Activated naive CD8-positive, alpha-beta T cell (primary cell): ENCODE results near the gene NTRK3.

Source experiments
- H3K27ac Mint-ChIP-seq: one replicate; pipeline ENCODE4 v1.8.0; 2021; ENCODE audit warnings: mixed read lengths
- H3K27me3 Mint-ChIP-seq: one replicate; pipeline ENCODE4 v1.8.0; 2021; ENCODE audit warnings: mixed read lengths
- H3K36me3 Mint-ChIP-seq: one replicate; pipeline ENCODE4 v1.8.0; 2021; ENCODE audit warnings: mixed read lengths
- H3K4me1 Mint-ChIP-seq: one replicate; pipeline ENCODE4 v1.8.0; 2021; ENCODE audit warnings: low read depth, mixed read lengths
- H3K4me3 Mint-ChIP-seq: one replicate; pipeline ENCODE4 v1.8.0; 2021; ENCODE audit warnings: mild to moderate bottlenecking, mixed read lengths
- H3K9me3 Mint-ChIP-seq: one replicate; pipeline ENCODE4 v1.8.0; 2021; ENCODE audit warnings: low read depth, mixed read lengths

Gene NTRK3

GRCh38 chr15:87959080-87959479 lies 297.5 kb downstream of the NTRK3 start:
- Mint-ChIP-seq H3K9me3 (no peaks in the 10 kb centered on the region), H3K4me1 (no peaks in the 10 kb centered on the region), H3K27me3 (peaks cover 2% of the 10 kb centered on the region)

DNA sequence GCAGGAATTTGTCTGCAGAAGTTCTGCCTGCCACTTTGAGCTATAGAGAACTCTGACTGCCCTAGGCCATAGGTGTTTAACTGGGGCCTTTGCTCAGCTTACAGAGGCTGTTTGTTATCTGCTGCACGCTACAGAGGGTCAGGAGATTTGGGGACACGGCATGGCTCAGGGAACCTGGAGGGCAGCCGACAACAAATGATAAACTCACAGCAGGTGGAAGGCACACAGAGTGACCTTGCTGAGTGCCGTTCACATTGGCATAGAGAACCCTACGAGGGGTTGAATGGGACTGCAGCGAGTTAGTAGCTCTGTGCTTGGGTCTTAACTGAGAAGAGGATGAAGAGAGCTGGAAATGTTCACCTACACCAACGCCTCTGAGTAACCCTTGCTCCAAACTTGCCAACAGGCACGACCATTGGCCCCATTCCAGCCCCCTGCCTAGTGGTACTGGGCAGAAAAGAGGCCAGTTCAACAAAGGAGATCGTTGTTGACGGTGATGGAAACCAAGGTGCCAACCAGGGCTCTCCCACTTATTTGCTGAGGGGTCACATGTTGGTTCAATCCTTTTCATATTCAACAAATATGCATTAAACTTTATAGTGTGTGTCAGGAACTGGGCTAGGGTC lies 301.1 kb downstream of the NTRK3 start:
- no peak overlapping the region for H3K27ac Mint-ChIP-seq
- H3K9me3 Mint-ChIP-seq: no peaks in the 10 kb centered on the region
- H3K36me3 Mint-ChIP-seq: no peaks in the 10 kb centered on the region
- no peak overlapping the region for H3K4me3 Mint-ChIP-seq
- no peaks in the 10 kb centered on the region for H3K27me3 Mint-ChIP-seq
- no peaks in the 10 kb centered on the region for H3K4me1 Mint-ChIP-seq

More at GRCh38 chr15:87959080-87959479, 297.5 kb downstream of the NTRK3 start:
- no peaks in the 10 kb centered on the region for H3K36me3 Mint-ChIP-seq
- no peak overlapping the region for H3K27ac Mint-ChIP-seq
- no peak overlapping the region for H3K4me3 Mint-ChIP-seq

- Mint-ChIP-seq H3K4me1 (no peaks in the 10 kb centered on the region), H3K36me3 (no peaks in the 10 kb centered on the region), H3K4me3 (no peak overlapping the region), H3K9me3 (no peaks in the 10 kb centered on the region), H3K27ac (no peak overlapping the region), H3K27me3 (no peaks in the 10 kb centered on the region)
These were observed 301.7 kb downstream of the NTRK3 start for GRCh38 chr15:87954793-87955192.

DNA sequence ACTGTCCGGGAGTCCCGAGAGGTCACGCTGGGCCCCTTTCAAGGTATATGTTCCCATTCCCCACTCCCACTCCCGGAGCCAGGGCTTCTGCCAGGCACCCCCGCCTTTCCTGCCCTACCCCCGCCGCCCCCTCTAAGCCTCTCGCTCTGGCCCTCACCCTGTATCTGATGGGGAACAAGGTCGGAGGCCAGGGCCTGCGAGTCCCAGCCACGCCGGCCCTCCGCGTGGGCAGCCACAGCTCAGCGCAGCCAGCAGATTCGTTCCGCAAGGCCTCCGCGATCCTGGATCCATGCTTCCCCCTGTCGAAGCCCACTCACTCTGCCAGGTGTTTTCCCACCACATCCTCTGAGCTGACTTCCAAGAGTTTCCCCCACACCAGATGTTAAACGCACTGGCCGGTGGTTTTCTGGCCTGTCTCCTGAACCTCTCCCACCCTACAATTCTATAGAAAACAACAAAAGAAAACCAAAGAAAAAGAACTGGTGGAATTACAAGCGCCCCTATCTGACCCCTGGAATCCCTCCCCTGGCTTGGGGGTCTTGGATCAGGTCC lies 303.7 kb downstream of the NTRK3 start:
- Mint-ChIP-seq H3K27ac (no peak overlapping the region), H3K36me3 (no peaks in the 10 kb centered on the region), H3K9me3 (no peaks in the 10 kb centered on the region), H3K4me1 (no peaks in the 10 kb centered on the region), H3K27me3 (no peaks in the 10 kb centered on the region), H3K4me3 (no peak overlapping the region)

DNA sequence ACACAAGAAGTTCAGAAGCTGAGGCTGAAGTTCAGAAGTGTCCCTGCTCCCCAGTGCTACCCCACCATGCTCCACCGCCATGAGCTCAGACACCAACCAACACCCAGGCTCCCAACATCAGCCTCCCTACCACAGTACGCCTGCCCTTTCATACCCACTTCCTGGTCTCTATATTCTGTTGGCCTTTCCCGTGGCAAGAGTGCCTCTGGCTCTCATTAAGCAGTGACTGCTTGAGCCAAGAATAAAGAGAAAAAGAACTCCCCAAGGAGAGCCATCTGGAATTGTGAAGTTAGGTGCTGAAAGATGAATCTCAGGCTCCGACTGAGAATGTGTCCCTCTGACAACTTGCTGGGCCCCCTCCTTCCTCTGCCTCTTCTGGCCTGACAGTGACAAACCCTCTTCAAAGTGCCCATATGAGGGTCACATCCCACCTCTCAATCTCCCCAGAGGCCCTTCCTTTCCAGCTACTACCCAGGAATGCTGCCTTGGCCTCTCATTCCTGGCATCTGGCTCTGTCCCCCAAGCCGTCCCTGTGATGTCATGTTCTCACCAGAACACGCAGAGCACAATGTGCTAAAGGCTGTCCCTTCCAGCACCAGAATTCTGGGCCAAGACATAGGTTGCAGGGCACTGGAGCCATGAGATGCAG lies 306.8 kb downstream of the NTRK3 start:
- Mint-ChIP-seq H3K27ac (no peak overlapping the region), H3K36me3 (no peaks in the 10 kb centered on the region), H3K27me3 (no peaks in the 10 kb centered on the region), H3K9me3 (no peaks in the 10 kb centered on the region), H3K4me1 (no peaks in the 10 kb centered on the region), H3K4me3 (no peak overlapping the region)

GRCh38 chr15:87949151-87949574 lies 307.4 kb downstream of the NTRK3 start:
- H3K27ac Mint-ChIP-seq: no peak overlapping the region
- H3K4me1 Mint-ChIP-seq: no peaks in the 10 kb centered on the region
- no peaks in the 10 kb centered on the region for H3K36me3 Mint-ChIP-seq
- H3K9me3 Mint-ChIP-seq: no peaks in the 10 kb centered on the region
- H3K27me3 Mint-ChIP-seq: peaks cover under 1% of the 10 kb centered on the region
- no peak overlapping the region for H3K4me3 Mint-ChIP-seq

GRCh38 chr15:87947560-87947959 lies 309.0 kb downstream of the NTRK3 start:
- Mint-ChIP-seq H3K27ac (no peak overlapping the region), H3K9me3 (no peaks in the 10 kb centered on the region), H3K4me1 (no peaks in the 10 kb centered on the region), H3K4me3 (no peak overlapping the region), H3K36me3 (no peaks in the 10 kb centered on the region), H3K27me3 (peaks cover 2% of the 10 kb centered on the region)

DNA sequence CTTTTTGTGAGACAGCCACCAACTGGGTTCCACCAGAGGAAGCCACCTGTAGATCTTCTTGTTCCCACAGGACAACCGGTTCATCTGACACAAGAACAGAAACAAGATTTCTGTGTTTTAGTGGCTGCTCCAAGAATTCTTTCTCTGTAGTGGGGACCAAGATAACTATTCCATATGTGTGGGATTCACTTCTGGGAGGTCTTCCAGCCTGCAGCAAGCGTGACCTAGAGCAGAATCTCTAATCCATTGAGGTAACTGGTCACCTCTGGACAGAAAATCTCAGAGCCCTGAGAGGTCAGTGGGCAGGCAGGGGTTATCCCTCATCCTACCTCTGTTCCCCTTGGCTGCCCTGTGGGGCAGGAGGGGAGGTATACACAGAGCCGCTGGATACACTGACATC lies 311.3 kb downstream of the NTRK3 start:
- Mint-ChIP-seq H3K9me3 (no peaks in the 10 kb centered on the region), H3K36me3 (no peaks in the 10 kb centered on the region), H3K27ac (no peak overlapping the region), H3K4me3 (no peak overlapping the region), H3K4me1 (no peaks in the 10 kb centered on the region), H3K27me3 (peaks cover 2% of the 10 kb centered on the region)

GRCh38 chr15:87944691-87945090 lies 311.8 kb downstream of the NTRK3 start:
- no peaks in the 10 kb centered on the region for H3K36me3 Mint-ChIP-seq
- H3K9me3 Mint-ChIP-seq: no peaks in the 10 kb centered on the region
- no peak overlapping the region for H3K4me3 Mint-ChIP-seq
- no peaks in the 10 kb centered on the region for H3K4me1 Mint-ChIP-seq
- peaks cover 2% of the 10 kb centered on the region for H3K27me3 Mint-ChIP-seq
- H3K27ac Mint-ChIP-seq: no peak overlapping the region

GRCh38 chr15:87944050-87944449 lies 312.5 kb downstream of the NTRK3 start:
- H3K27ac Mint-ChIP-seq: no peak overlapping the region
- no peaks in the 10 kb centered on the region for H3K4me1 Mint-ChIP-seq
- H3K9me3 Mint-ChIP-seq: no peaks in the 10 kb centered on the region
- H3K36me3 Mint-ChIP-seq: no peaks in the 10 kb centered on the region
- H3K4me3 Mint-ChIP-seq: no peak overlapping the region
- H3K27me3 Mint-ChIP-seq: peaks cover 2% of the 10 kb centered on the region

DNA sequence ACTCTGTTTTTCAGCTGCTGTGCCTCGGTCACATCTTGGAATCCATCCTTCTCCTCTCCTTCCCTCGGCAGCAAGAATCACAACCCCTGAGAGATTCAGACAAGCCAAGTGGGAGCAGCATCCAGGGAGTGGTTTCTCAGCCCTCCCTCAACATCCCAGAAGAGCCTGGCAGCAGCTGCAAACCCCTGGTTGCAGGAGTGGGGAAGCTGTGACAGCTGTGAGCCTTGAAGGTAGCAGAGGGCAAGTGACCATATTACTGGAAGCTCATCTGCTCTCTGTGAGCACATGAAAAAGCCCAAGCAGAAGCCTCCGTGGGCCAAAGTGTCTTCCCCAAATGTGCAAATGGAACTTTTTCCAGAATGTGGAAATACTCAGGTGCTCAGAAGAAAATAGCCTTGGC lies 312.9 kb downstream of the NTRK3 start:
- Mint-ChIP-seq H3K27me3 (peaks cover 2% of the 10 kb centered on the region), H3K4me3 (no peak overlapping the region), H3K27ac (no peak overlapping the region), H3K4me1 (no peaks in the 10 kb centered on the region), H3K9me3 (no peaks in the 10 kb centered on the region), H3K36me3 (no peaks in the 10 kb centered on the region)

GRCh38 chr15:87942316-87942715 lies 314.2 kb downstream of the NTRK3 start:
- Mint-ChIP-seq H3K27me3 (peaks cover 4% of the 10 kb centered on the region), H3K9me3 (no peaks in the 10 kb centered on the region), H3K4me1 (no peaks in the 10 kb centered on the region), H3K36me3 (no peaks in the 10 kb centered on the region), H3K27ac (no peak overlapping the region), H3K4me3 (no peak overlapping the region)

DNA sequence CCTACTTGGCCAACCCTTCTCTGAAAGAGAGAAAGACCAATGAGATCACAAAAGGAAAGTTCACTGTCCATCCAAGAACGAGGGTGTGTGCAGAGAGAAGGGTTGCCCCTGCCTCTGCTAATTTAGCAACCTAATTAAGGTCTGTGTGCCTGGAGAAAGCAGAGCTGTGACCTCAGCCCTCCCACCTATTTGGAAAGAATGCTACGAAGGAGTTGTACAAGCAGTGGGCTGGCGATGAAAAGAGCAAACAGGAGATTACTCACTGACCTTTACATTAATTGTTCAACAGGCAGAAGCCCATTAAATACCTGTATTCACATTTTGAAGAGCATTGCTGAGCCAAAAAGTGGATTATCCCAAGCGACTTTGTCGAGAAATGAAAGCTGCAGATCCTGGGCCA lies 314.9 kb downstream of the NTRK3 start:
- H3K27me3 Mint-ChIP-seq: peaks cover 6% of the 10 kb centered on the region
- H3K4me3 Mint-ChIP-seq: no peak overlapping the region
- H3K9me3 Mint-ChIP-seq: no peaks in the 10 kb centered on the region
- no peaks in the 10 kb centered on the region for H3K36me3 Mint-ChIP-seq
- H3K27ac Mint-ChIP-seq: no peak overlapping the region
- H3K4me1 Mint-ChIP-seq: no peaks in the 10 kb centered on the region

DNA sequence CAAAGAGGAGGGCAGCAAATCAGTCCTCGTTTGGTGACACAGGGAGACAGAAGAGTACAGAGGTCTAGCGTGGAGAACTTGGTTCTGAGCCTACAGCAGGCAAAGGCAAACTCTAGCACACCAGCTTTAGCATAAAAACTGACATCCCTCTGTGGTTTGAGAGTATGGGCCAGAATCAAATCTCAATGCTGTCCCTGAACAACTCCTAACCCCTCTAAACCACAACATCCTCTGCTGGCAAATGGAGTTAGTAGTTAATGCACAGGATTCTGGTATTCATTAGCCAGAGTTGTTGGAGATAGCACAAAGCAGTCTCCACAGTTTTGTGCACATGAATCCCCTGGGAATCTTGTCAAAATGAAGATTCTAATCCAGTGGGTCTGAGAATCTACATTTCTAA lies 315.8 kb downstream of the NTRK3 start:
- no peaks in the 10 kb centered on the region for H3K36me3 Mint-ChIP-seq
- H3K27ac Mint-ChIP-seq: no peak overlapping the region
- H3K4me3 Mint-ChIP-seq: no peak overlapping the region
- no peaks in the 10 kb centered on the region for H3K9me3 Mint-ChIP-seq
- H3K27me3 Mint-ChIP-seq: peaks cover 6% of the 10 kb centered on the region
- H3K4me1 Mint-ChIP-seq: no peaks in the 10 kb centered on the region

- Mint-ChIP-seq H3K4me1 (no peaks in the 10 kb centered on the region), H3K36me3 (no peaks in the 10 kb centered on the region), H3K27ac (no peak overlapping the region), H3K27me3 (peaks cover 6% of the 10 kb centered on the region), H3K4me3 (no peak overlapping the region), H3K9me3 (no peaks in the 10 kb centered on the region)
These were observed 316.6 kb downstream of the NTRK3 start for GRCh38 chr15:87939848-87940457.
